ENCODE results near the gene CFAP58. TPM values are rescaled to one million over a fixed set of nuclear protein-coding genes. Genes with fewer than 3 reads are reported as not detected.

Gene CFAP58
- polyA plus RNA-seq, 3 donors, result 0.16 TPM; not detected in 2

DNA sequence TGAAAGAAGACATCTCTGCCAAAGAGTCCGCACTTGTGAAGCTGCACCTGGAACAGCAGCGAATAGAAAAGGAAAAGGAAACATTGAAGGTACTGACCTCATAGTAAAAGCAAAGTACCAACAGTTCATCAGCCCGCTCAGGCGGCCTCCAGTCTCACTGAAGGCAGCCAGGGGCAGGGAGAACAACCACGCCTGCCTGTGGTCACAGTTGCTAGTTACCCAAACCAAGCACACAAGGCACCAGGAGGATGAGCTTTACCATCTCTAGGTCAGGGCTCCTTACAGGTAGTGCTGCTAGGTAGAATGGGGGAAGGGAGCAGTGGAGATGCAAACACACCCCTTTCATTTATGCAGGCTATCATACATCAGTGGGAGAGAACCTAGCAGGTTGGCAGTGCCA, 39.8 kb downstream of the CFAP58 start:
- Mint-ChIP-seq H3K27me3 (ENCODE audit: low read depth in 3 of 3) (peaks cover 5 to 17% (median 8%) of the 10 kb centered on the region in 3 donors), H3K9me3 (no peaks in the 10 kb centered on the region)

GRCh38 chr10:104396581-104396980, 42.9 kb downstream of the CFAP58 start:
- Mint-ChIP-seq H3K4me3 (no peak overlapping the region), H3K4me1 (no peaks in the 10 kb centered on the region), H3K27ac (no peak overlapping the region), H3K36me3 (no peaks in the 10 kb centered on the region), H3K9me3 (no peaks in the 10 kb centered on the region), H3K27me3 (ENCODE audit: low read depth in 3 of 3) (peaks cover 6 to 18% (median 10%) of the 10 kb centered on the region in 3 donors)
- Histone ChIP-seq H3K27ac (ENCODE audit: low read depth in 1 of 2, low read length in 2 of 2) (no peak overlapping the region), H4K20me1 (ENCODE audit: insufficient read depth, low read length) (no peaks in the 10 kb centered on the region), H3K4me3 (replicated peaks in 1 of 3; ENCODE audit: low read depth in 2 of 3, low read length in 3 of 3) (no peak overlapping the region), H3K9ac (ENCODE audit: insufficient read depth, low read length, poor library complexity, severe bottlenecking) (no peak overlapping the region), H3K27me3 (ENCODE audit: control insufficient read depth in 2 of 2, insufficient read depth in 2 of 2, low read length in 2 of 2) (peaks cover 0 to 11% of the 10 kb centered on the region in 2 donors), H2AFZ (ENCODE audit: insufficient read depth, low read depth, low read length, poor library complexity, severe bottlenecking) (no peak overlapping the region), H3K36me3 (replicated peaks in 1 of 2; ENCODE audit: control insufficient read depth in 1 of 2, insufficient read depth in 2 of 2, low read length in 2 of 2) (no peaks in the 10 kb centered on the region), H3K4me1 (ENCODE audit: control insufficient read depth in 1 of 2, insufficient read depth in 2 of 2, low read length in 2 of 2) (no peaks in the 10 kb centered on the region), H3K9me3 (replicated peaks in 1 of 2; ENCODE audit: control insufficient read depth in 1 of 2, insufficient read depth in 1 of 2, low read length in 2 of 2) (no peaks in the 10 kb centered on the region), H3K79me2 (ENCODE audit: insufficient read depth, low read length) (no peaks in the 10 kb centered on the region), H3K4me2 (replicated peaks; ENCODE audit: extremely low read depth, low read length, poor library complexity, severe bottlenecking) (no peak overlapping the region)
- intact Hi-C loops (cut with micrococcal nuclease), result no loop called here
- no peak for DNase-seq
- no peak for TF ChIP-seq CTCF (IDR thresholded peaks at IDR 0.05)
- no CpG with 5 or more reads among the region's 2 CpGs for WGBS (ENCODE audit: insufficient coverage)

More for the DNA sequence above, 39.8 kb downstream of the CFAP58 start:
- H3K4me3 ChIP-seq (replicated peaks in 1 of 3; ENCODE audit: low read depth in 2 of 3, low read length in 3 of 3), result no peak overlapping the region
- H3K4me3 Mint-ChIP-seq, result no peak overlapping the region
- no peak overlapping the region for H3K4me2 ChIP-seq (replicated peaks; ENCODE audit: extremely low read depth, low read length, poor library complexity, severe bottlenecking)
- H3K36me3 ChIP-seq (replicated peaks in 1 of 2; ENCODE audit: control insufficient read depth in 1 of 2, insufficient read depth in 2 of 2, low read length in 2 of 2), result no peaks in the 10 kb centered on the region
- H3K27me3 ChIP-seq (ENCODE audit: control insufficient read depth in 2 of 2, insufficient read depth in 2 of 2, low read length in 2 of 2), result peaks cover 2 to 14% of the 10 kb centered on the region in 2 donors
- no peaks in the 10 kb centered on the region for H3K4me1 ChIP-seq (ENCODE audit: control insufficient read depth in 1 of 2, insufficient read depth in 2 of 2, low read length in 2 of 2)
- H3K27ac ChIP-seq (ENCODE audit: low read depth in 1 of 2, low read length in 2 of 2), result no peak overlapping the region
- no peak overlapping the region for H2AFZ ChIP-seq (ENCODE audit: insufficient read depth, low read depth, low read length, poor library complexity, severe bottlenecking)
- H3K79me2 ChIP-seq (ENCODE audit: insufficient read depth, low read length), result no peaks in the 10 kb centered on the region
- DNase-seq, result no peak
- H4K20me1 ChIP-seq (ENCODE audit: insufficient read depth, low read length), result no peaks in the 10 kb centered on the region
- no peak for TF ChIP-seq CTCF (IDR thresholded peaks at IDR 0.05)
- no peak overlapping the region for H3K9ac ChIP-seq (ENCODE audit: insufficient read depth, low read length, poor library complexity, severe bottlenecking)
- 96% methylated on average over 4 of the region's 5 CpGs for WGBS (ENCODE audit: insufficient coverage)
- no peaks in the 10 kb centered on the region for H3K4me1 Mint-ChIP-seq
- no peaks in the 10 kb centered on the region for H3K36me3 Mint-ChIP-seq
- H3K9me3 ChIP-seq (replicated peaks in 1 of 2; ENCODE audit: control insufficient read depth in 1 of 2, insufficient read depth in 1 of 2, low read length in 2 of 2), result no peaks in the 10 kb centered on the region
- no peak overlapping the region for H3K27ac Mint-ChIP-seq
- intact Hi-C loops (cut with micrococcal nuclease), result no loop called here
